GM23248 (cell line): ENCODE measurements around the gene HIPK2. TPM values are rescaled to one million over a fixed set of nuclear protein-coding genes. Genes with fewer than 3 reads are reported as not detected.

Experiments used
- DNase-seq: peaks from one replicate; pipeline ENCODE4 v3.0.0-alpha.2; 2015
- H2AFZ ChIP-seq: fragments of 200-600 bp; sonication (generic); 2 replicates; pipeline ENCODE4 v1.6.1; 2016; ENCODE audit warnings: antibody characterized with exemption
- H3F3A ChIP-seq: fragments of 200-600 bp; sonication (generic); 2 replicates; pipeline ENCODE4 v1.6.1; 2016; ENCODE audit warnings: mild to moderate bottlenecking, antibody characterized with exemption, mixed run types; ENCODE audit not compliant: insufficient read depth
- H3K27ac ChIP-seq: fragments of 200-600 bp; sonication (generic); 2 replicates; pipeline ENCODE4 v1.5.1; 2016; ENCODE audit warnings: mild to moderate bottlenecking
- H3K27me3 ChIP-seq: fragments of 200-600 bp; sonication (generic); replicated peaks from 2 replicates; pipeline ENCODE4 v1.6.1; 2016; ENCODE audit warnings: mild to moderate bottlenecking; ENCODE audit not compliant: insufficient read depth
- H3K36me3 ChIP-seq: fragments of 200-600 bp; sonication (generic); 2 replicates; pipeline ENCODE4 v1.6.1; 2016; ENCODE audit warnings: low read depth, mild to moderate bottlenecking
- H3K4me1 ChIP-seq: fragments of 200-600 bp; sonication (generic); 2 replicates; pipeline ENCODE4 v1.6.1; 2016; ENCODE audit warnings: mild to moderate bottlenecking; ENCODE audit not compliant: insufficient read depth
- H3K4me2 ChIP-seq: fragments of 200-600 bp; sonication (generic); one replicate; pipeline ENCODE4 v1.6.1; 2016; ENCODE audit warnings: mild to moderate bottlenecking; ENCODE audit not compliant: unreplicated experiment
- H3K4me3 ChIP-seq: fragments of 200-600 bp; sonication (generic); 2 replicates; pipeline ENCODE4 v1.5.1; 2016; ENCODE audit warnings: mild to moderate bottlenecking
- H3K79me2 ChIP-seq: fragments of 200-600 bp; sonication (generic); 2 replicates; pipeline ENCODE4 v1.6.1; 2016; ENCODE audit warnings: mild to moderate bottlenecking; ENCODE audit not compliant: insufficient read depth
- H3K9ac ChIP-seq: fragments of 200-600 bp; sonication (generic); 2 replicates; pipeline ENCODE4 v1.6.1; 2016; ENCODE audit warnings: mild to moderate bottlenecking
- H3K9me2 ChIP-seq: fragments of 200-600 bp; sonication (generic); 2 replicates; pipeline ENCODE4 v1.6.1; 2016; ENCODE audit warnings: mixed run types, mild to moderate bottlenecking, moderate library complexity; ENCODE audit not compliant: insufficient read depth
- H3K9me3 ChIP-seq: fragments of 200-600 bp; sonication (generic); one replicate; pipeline ENCODE4 v1.6.1; 2017; ENCODE audit warnings: low read depth
- H4K20me1 ChIP-seq: fragments of 200-600 bp; sonication (generic); 2 replicates; pipeline ENCODE4 v1.6.0; 2016; ENCODE audit not compliant: insufficient read depth
- EZH2 ChIP-seq: fragments of 200-600 bp; sonication (generic); IDR thresholded peaks from 2 replicates; pipeline ENCODE4 v1.6.1; 2018; ENCODE audit warnings: antibody characterized with exemption, mild to moderate bottlenecking; ENCODE audit not compliant: insufficient read depth, poor library complexity, severe bottlenecking
- EZH2phosphoT487 ChIP-seq: fragments of 200-600 bp; sonication (generic); IDR thresholded peaks from 2 replicates; pipeline ENCODE4 v1.6.1; 2018; ENCODE audit warnings: antibody characterized with exemption, moderate library complexity, mild to moderate bottlenecking, low read depth; ENCODE audit not compliant: insufficient read depth
- WGBS, 2 experiments: methylation state at CpG; one replicate each; pipeline ENCODE4 v1.1.6; 2015 to 2017; ENCODE audit warnings: low lambda C conversion rate in 2 of 2, low coverage in 1 of 2; ENCODE audit errors: missing lambda C conversion rate in 2 of 2; 5-methylcytosine and 5-hydroxymethylcytosine counted together
- in situ Hi-C: fragments of 300-500 bp; cut with MboI; formaldehyde crosslinking; loops from 2 replicates; pipeline ENCODE4 v1.15.0; 2020
- polyA plus RNA-seq: library from polyadenylated mRNA; unstranded; fragments of >200 nt; fragmentation: Nextera tagmentation; extraction: Ambion mirVana; gene quantifications from 2 replicates; pipeline ENCODE4 v1.2.1, GENCODE V29; 2016
- total RNA-seq: library from RNA; depleted of rRNA; stranded (reverse); fragments of >200 nt; shearing (Covaris generic); gene quantifications from 2 replicates; pipeline ENCODE4 v1.2.3, GENCODE V29; 2014

The HIPK2 gene
- total and polyA plus RNA-seq, 2 experiments from 2014 or later: 4.7 to 7.9 TPM

DNA sequence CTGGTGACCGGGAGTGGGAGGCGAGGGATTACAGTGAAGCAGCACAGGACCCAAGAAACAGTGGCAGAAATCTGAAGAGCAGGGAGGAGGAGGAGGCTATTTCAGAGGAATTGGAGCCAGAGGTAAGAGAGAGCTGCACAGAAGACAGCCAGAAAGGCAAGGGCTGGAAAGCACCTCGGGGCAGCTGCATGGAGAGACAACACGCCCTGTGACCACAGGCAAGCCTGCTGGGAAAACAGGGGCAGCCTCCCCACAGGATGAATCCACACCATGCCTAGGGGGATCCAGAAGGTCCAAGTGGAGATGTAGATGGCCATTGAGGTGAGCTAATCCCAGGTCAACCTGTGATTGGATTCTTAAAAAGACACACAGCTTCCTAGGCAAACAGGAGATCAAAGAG lies 135.5 kb downstream of the HIPK2 start:
- TF ChIP-seq EZH2phosphoT487 (no peak), EZH2 (no peak)
- no peaks in the 10 kb centered on the region for H3K9me2 ChIP-seq
- no peaks in the 10 kb centered on the region for H4K20me1 ChIP-seq

DNA sequence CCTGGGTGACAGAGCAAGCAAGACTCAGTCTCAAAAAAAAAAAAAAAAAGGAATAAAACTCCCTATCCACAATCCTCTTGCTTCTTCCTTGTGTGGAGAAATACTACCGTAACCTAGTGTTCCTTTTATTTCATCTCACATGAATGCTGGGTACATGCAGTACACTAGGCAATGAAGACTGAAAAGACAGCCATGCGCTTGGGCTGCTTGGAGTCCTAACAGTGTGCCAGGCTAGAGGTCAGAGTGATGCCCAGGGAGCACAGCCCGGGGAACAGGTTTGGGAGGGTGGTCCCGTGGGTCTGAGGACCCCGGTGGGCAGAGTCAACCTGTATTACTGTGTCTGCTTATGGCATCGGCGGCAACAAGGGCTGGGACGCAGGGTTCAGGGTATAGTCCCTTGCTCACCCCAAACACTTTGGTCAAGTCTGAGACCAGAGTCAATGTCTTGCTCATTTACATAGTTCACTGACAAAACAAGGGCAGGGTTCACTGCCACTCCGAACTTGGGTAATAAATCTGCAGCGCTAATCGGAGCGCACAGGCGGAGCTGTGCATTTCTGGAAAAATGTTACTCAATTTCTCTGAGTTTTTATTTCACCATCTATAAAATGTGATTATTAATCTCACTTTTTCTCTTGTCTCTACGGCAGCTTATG lies 136.3 kb downstream of the HIPK2 start:
- 95% methylated on average over 14 of the region's 14 CpGs for WGBS, 2 experiments
- Histone ChIP-seq H3K27ac (no peak overlapping the region), H3K4me2 (no peak overlapping the region), H3K27me3 (no peaks in the 10 kb centered on the region), H3F3A (no peaks in the 10 kb centered on the region), H3K4me1 (no peaks in the 10 kb centered on the region), H3K4me3 (no peak overlapping the region), H3K9me3 (no peaks in the 10 kb centered on the region), H3K79me2 (peaks cover 84% of the 10 kb centered on the region), H3K9ac (no peak overlapping the region), H3K36me3 (no peaks in the 10 kb centered on the region), H2AFZ (no peak overlapping the region), H3K9me2 (no peaks in the 10 kb centered on the region), H4K20me1 (no peaks in the 10 kb centered on the region)
- no peak for TF ChIP-seq EZH2
- TF ChIP-seq EZH2phosphoT487: no peak
- in situ Hi-C loops: loop anchor here (10.0 to 25.0 kb wide), 2 partner anchors 133 to 696 kb away; partner anchors contain the start of gene HIPK2
- DNase-seq: no peak

More for the DNA sequence above, 135.5 kb downstream of the HIPK2 start:
- H3K9ac ChIP-seq: no peak overlapping the region
- H3K27me3 ChIP-seq: no peaks in the 10 kb centered on the region
- H3K36me3 ChIP-seq: no peaks in the 10 kb centered on the region
- no peaks in the 10 kb centered on the region for H3K4me1 ChIP-seq
- DNase-seq: no peak
- in situ Hi-C loops: loop anchor here (10.0 to 25.0 kb wide), 2 partner anchors 133 to 695 kb away; partner anchors contain the start of gene HIPK2
- H3K4me2 ChIP-seq: no peak overlapping the region
- H2AFZ ChIP-seq: no peak overlapping the region
- no peak overlapping the region for H3K4me3 ChIP-seq
- peaks cover 75% of the 10 kb centered on the region for H3K79me2 ChIP-seq
- no peaks in the 10 kb centered on the region for H3F3A ChIP-seq
- 81 to 98% methylated on average over 4 of the region's 4 CpGs for whole genome bisulfite sequencing, 2 experiments
- no peak overlapping the region for H3K27ac ChIP-seq
- H3K9me3 ChIP-seq: no peaks in the 10 kb centered on the region

DNA sequence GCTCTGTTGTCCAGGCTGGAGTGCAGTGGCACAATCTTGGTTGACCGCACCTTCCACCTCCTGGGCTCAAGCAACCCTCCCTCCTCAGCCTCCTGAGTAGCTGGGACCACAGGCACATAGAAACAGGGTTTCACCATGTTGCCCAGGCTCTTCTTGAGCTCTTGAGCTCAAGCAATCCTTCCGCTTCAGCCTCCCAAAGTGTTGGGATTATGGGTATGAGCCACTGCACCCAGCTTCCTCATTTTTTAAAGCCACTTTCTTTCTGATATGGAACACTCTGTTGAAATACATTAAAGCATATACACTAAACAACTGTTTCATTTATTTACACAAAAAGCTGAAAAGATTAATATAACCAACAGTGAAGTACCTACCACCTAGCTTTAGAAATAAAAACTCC lies 137.1 kb downstream of the HIPK2 start:
- H3K79me2 ChIP-seq: peaks cover 87% of the 10 kb centered on the region
- no peaks in the 10 kb centered on the region for H4K20me1 ChIP-seq
- no peaks in the 10 kb centered on the region for H3K27me3 ChIP-seq
- H3F3A ChIP-seq: no peaks in the 10 kb centered on the region
- WGBS, 2 experiments: 93 to 98% methylated on average over 2 of the region's 2 CpGs
- no peak overlapping the region for H3K4me2 ChIP-seq
- TF ChIP-seq EZH2phosphoT487 (no peak), EZH2 (no peak)
- in situ Hi-C loops: loop anchor here (10.0 to 25.0 kb wide), 2 partner anchors 134 to 697 kb away; partner anchors contain the start of gene HIPK2
- DNase-seq: no peak
- H2AFZ ChIP-seq: no peak overlapping the region
- H3K9me2 ChIP-seq: no peaks in the 10 kb centered on the region
- no peak overlapping the region for H3K4me3 ChIP-seq
- H3K9ac ChIP-seq: no peak overlapping the region
- H3K36me3 ChIP-seq: no peaks in the 10 kb centered on the region
- no peak overlapping the region for H3K27ac ChIP-seq
- no peaks in the 10 kb centered on the region for H3K9me3 ChIP-seq
- H3K4me1 ChIP-seq: no peaks in the 10 kb centered on the region

- in situ Hi-C loops: loop anchor here (25.0 kb wide), 1 partner anchor 698 kb away; no protein-coding TSS in a partner anchor
- peaks cover 83% of the 10 kb centered on the region for H3K79me2 ChIP-seq
Observed at GRCh38 chr7:139639563-139639962, 138.2 kb downstream of the HIPK2 start.

More at GRCh38 chr7:139639563-139639962, 138.2 kb downstream of the HIPK2 start:
- H2AFZ ChIP-seq: no peak overlapping the region
- H3K4me1 ChIP-seq: no peaks in the 10 kb centered on the region
- H3K9ac ChIP-seq: no peak overlapping the region
- no peaks in the 10 kb centered on the region for H3K9me2 ChIP-seq
- H3K9me3 ChIP-seq: no peaks in the 10 kb centered on the region
- H3K4me3 ChIP-seq: no peak overlapping the region
- 96 to 97% methylated on average over 6 of the region's 6 CpGs for WGBS, 2 experiments
- no peak overlapping the region for H3K4me2 ChIP-seq
- no peak overlapping the region for H3K27ac ChIP-seq
- TF ChIP-seq EZH2phosphoT487: no peak
- TF ChIP-seq EZH2: no peak
- no peaks in the 10 kb centered on the region for H3K27me3 ChIP-seq
- no peaks in the 10 kb centered on the region for H3K36me3 ChIP-seq
- no peak for DNase-seq
- no peaks in the 10 kb centered on the region for H4K20me1 ChIP-seq
- no peaks in the 10 kb centered on the region for H3F3A ChIP-seq
